TTC549 (cell line): ENCODE data around the gene GGNBP2.

Source experiments
- FAIRE-seq: peaks from 2 replicates; lab custom pipeline; 2012; peaks lifted over from hg19 to GRCh38; lab: Jason Lieb, UNC

GGNBP2 gene

DNA sequence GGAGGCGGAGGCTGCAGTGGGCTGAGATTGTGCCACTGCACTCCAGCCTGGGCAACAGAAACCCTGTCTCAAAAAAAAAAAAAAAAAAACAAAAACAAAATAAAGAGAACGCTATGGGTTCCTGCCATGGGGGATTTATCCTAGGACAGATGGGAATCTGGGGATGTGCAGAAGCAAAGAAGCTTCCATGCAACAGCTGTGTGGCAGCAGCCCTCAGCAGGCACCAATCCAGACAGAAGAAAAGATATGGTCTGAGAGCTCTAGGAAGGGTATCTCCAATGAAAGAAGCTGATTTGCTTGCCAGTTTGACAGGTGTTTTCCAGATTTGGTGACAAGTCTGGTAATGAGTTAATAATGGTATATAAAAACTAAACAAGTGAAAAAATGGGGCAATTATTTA is 21.6 kb upstream of the GGNBP2 start:
- FAIRE-seq = no peak

DNA sequence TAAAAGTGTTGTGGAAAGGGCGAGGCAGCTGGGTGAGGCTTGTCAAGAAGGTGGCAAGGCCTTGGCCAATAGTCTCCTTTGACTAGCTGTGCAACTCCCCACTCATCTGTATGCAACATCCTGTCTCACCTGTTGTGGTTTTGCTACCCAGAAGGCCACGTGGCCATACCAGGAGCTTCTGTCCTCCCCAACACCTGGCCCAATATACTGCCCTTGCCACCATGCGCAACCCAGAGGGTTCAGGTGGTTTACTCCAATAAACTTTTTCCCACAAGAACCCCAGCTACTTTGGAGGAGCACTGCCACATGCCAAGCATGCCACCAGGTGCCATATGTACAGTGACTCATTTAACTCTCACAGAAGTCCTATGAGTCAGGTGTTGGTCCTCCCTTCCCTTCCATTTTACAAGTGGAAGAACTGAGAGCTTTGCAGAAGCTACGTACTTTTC is 20.3 kb upstream of the GGNBP2 start:
- no peak for FAIRE-seq

GRCh38 chr17:36525113-36525512 is 19.6 kb upstream of the GGNBP2 start:
- no peak for FAIRE-seq

DNA sequence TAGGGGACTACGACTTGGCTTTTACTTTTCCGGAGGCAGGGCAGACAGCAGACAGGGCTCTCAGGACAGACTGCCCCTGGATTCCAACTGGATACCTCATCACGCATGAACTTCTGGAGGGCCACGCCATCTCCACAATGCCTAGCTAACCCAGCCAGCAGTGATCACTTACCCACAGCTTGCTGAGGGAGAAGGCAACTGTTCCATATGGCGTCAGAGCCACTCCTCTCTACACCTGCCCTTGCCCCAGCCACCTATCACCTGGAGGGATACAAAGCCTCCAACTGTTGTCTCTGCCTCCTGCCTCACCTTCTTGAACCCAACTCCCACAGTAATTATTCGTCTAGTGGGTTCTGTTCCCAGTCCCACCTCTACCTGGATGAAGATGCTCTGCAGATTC is 18.8 kb upstream of the GGNBP2 start:
- FAIRE-seq = no peak

DNA sequence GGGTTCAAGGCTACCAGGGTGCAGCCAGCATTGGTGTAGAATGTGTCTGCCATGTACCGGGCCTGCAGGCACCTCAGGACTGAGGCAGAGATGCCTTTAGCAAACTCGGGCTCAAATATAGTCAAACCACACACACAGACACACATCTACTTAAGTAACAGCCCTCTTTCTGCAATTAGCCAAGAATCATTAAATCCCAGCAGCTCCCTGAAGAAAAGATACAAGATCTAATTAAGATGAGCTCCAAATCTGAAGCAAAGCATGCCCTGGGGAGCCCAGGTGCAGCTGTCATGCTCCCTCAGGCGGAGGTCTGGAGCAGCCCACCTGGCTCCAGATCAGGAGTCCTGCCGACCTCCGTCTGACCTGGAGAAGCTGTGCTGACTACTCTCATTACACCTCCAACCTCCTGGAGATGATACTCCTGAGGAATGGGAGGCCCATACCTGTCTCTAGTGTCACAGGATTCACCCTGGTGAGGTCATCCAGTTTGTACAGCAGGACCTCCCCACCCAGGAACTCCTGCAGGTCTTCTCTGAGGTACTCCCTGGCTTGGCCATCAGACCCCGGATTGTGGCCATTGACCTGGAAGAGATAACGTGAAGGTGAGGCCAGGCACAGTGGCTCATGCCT is 17.0 kb upstream of the GGNBP2 start:
- no peak for FAIRE-seq

GRCh38 chr17:36529121-36529520 is 15.6 kb upstream of the GGNBP2 start:
- no peak for FAIRE-seq

DNA sequence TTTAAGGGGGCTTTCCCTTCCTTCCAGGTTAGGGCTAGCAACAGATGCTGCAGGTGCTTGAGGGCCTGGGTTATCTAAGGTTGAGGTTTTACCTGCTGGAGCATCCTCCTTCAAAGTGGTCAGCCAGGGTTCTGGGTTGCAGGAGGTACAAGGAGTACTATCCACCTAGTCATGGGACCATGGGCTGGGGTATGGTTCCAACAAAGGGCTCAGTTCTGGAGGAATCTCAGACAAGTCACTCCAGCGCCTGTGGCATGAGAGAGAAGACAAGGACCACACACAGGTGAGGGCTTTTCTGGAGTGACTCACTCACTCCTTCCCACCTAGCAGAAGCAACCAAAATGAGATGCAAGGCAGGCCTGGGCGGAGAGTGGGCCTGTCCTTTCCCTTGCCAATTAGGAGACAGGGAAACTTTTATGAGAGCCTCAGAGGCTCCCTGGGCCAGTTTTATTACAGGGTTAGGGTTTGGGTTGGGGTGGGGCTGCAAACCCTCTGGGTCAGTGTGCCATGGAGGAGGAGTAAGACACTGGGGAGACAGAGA is 12.2 kb upstream of the GGNBP2 start:
- FAIRE-seq = no peak

DNA sequence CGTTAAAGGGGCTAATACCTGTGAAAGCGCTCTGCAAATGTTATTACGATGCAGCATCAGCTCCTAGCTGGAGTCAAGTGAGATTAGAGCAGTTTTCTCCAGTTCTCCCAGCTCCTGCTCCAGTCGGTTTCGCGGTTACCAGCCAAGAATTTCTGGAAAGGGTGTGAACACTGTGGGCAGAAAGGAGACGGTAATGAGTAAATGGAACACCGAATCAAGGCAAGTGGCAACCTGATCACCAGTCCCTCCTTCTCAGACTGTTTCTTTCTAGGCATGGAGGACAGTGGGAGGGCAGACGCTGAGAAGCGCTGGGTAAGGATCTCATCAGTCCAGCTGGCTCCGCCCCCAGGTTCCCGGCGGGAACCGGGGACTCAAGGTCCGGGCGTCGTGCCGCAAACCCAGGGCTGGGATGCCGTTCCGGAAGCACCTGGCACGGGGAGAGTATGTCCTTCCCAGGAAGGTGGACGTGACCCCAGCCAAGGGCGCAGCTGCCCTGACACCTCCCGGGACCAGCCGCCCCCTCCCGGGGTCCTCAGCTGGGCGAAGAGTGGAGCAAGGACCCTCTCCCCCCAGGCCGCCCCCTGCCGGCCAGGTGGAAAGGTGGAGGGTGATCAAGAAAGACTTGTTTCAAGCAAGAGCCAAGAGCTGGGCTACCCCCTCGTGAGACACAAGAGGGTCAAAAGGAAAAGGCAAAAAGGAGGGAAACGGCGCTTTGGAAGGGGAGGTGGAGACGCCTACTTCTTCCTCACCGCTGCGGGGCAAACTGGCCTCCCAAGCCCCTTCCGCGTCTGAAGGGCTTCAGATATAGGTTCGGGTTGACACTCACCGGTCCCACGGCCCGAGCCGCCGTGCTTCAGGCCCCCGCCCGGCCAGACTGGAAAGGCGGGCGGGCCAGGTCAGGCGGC is 10.5 kb upstream of the GGNBP2 start:
- no peak for FAIRE-seq

DNA sequence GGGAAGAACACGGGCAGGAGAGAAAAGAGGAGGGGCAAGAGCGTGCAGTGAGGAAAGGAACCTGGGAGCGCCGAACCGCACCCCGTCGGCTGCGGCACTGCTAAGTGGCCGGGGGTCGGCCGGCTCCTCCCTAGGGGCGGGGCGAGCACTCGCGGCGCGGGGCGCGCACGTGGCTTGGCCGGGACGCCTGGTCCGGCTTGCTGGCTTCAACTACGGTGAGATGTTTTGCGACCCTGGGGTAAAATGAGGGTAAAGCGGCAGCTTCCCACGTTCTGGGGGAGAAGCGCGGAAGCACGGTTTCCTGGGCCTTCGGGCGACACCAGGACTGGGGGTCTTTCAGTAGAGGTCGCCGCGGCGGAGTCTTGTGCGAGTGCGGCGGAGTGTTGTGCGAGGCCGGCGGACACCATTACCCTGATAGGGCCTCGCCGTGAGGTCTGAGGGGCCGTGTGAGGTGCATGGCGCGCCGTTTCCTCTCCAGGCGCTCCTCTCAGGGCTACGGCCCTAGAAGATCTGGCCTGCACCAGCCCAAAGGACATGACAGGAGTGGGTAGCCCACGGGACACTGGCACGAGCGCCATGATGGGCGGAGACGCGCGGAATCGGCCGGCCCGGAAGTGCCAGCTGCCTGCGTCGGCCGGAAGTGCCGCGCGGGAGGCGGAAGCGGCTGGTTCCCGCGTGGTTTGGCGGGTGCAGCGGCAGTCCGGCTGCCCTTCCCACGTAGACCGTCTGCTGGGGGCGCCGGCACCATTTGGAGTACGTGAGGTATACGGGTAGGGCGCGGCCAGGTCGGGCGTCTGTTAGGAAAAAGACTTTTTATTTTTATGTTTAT is 9.7 kb upstream of the GGNBP2 start, which contains the start of the genes MYO19 and PIGW:
Gene MYO19 (minus strand): TSS at position 29 of the 829 bp plus-strand sequence. CDS start 2,330 bp downstream, outside the sequence.
Gene PIGW (plus strand): TSS at position 148 of the 829 bp plus-strand sequence. CDS start 2,115 bp downstream, outside the sequence.
- FAIRE-seq = no peak

- no peak for FAIRE-seq
These were observed 9.0 kb upstream of the GGNBP2 start for GRCh38 chr17:36535669-36536081.

GRCh38 chr17:36540696-36541095 is 4.0 kb upstream of the GGNBP2 start:
- no peak for FAIRE-seq

- FAIRE-seq = no peak
These were observed 2.0 kb upstream of the GGNBP2 start for GRCh38 chr17:36542755-36543154.

DNA sequence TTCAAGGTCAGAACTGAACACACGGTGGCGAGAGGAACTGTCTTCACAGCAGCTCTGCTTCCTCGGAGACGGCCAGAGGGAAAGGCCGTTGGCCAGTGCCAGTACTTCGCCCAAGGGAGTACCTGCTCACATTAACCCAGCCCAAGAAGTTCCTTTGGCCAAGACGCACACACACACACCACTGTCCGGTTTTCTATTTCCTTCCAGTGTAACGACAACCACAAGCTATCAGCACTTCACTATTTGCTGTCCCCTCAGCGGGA is 744 bp upstream of the GGNBP2 start:
- FAIRE-seq = no peak

GRCh38 chr17:36545077-36545464 is 352 bp downstream of the GGNBP2 start:
- FAIRE-seq = no peak

GRCh38 chr17:36545465-36546417 is 1.0 kb downstream of the GGNBP2 start:
- no peak for FAIRE-seq

DNA sequence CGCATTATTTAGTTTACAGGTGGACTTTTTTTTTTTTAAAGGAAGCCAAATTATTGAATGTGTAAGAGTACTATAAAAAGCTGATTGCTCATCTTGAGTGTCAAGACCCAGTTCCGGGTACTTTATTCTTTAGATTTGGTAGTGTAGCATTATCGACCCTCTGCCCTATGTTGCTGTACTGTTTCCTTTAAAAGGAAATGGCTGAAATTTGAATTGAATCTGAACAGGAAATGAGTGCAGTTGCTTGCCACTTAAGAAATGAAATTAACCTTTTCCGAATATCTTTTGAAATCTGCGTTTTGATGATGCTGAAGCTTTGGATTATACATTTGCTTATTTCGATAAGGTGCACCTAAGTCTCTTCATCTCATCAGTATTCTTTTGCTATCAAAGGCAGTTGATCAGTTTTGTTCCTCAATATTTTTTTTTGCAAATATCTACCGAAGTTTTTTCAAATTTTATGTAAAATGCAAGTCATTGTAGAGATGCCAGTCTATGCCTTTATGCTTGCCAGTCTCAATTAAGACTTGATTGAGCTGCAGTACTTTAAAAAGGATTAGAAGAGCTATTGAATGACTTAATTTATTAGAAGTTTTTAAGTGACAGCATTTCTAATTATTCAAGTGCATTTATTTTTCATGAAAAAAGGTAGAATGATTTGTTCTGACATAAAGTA is 1.8 kb downstream of the GGNBP2 start:
- FAIRE-seq = no peak

GRCh38 chr17:36547776-36548175 is 3.1 kb downstream of the GGNBP2 start:
- FAIRE-seq = no peak

GRCh38 chr17:36550491-36551417 is 6.0 kb downstream of the GGNBP2 start:
- FAIRE-seq = no peak

DNA sequence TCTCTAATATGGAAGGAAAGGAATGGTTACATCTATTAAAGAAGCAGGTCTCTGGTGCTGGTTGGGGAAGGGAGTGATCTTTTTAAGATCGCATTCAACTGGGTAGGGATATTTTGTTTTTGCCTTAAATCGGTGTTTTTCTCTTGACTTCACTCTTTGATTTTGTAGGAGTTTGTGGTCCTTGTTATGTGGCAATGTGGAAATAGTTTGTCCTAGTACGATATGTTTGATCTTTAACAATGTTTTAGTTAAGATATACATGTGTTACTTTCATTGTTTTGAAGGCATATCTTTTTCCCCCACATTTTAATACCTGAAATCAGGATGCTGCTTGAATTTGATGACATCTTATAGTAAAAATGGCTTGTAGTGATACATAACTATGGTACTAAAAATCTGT is 8.7 kb downstream of the GGNBP2 start:
- no peak for FAIRE-seq

DNA sequence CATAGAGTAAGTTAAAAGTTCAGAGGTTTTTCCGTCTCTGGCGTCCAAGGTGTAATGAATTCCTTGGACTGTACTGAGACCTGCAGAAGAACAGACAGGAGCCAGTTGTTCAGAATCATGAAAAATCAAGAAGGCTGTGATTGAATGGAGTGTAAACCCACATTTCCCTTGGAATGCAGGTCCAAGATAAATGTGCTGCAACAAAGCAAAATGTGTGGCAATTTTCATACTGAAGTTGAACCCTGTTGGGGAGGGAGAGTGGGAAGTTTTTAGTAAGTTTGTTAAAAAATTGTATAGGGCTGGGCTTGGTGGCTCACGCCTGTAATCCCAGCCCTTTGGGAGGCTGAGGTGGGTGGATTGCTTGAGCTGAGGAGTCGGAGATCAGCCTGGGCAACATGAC is 21.4 kb downstream of the GGNBP2 start:
- no peak for FAIRE-seq
